C4-2B (cell line): Measurements from ENCODE around the gene CD6.

Source experiments
- CTCF ChIP-seq: fragments of 450-650 bp; conservative IDR thresholded peaks from 2 replicates; pipeline ENCODE4 v1.5.1; 2017; ENCODE audit warnings: mild to moderate bottlenecking
- ZFX ChIP-seq: fragments of 450-650 bp; IDR thresholded peaks from 2 replicates; pipeline ENCODE4 v1.6.1; 2017

- TF ChIP-seq CTCF (no peak), ZFX (no peak)
Measured at GRCh38 chr11:60957188-60957587, 14.3 kb upstream of the CD6 start.
